Osteoblast (primary cell): ENCODE results near the gene RAD51D. TPM values are rescaled to one million over a fixed set of nuclear protein-coding genes. Genes with fewer than 3 reads are reported as not detected.
"Not testable (repeated sequence)": the region's sequence is repeated elsewhere in the genome, so short reads cannot be mapped to it uniquely, and the experiment has no call there.

Source experiments
- DNase-seq: peaks from one replicate; pipeline ENCODE4 v3.0.0; 2011; ENCODE audit warnings: low spot score, mixed read lengths; ENCODE audit not compliant: insufficient read length; ENCODE audit errors: missing footprints
- H2AFZ ChIP-seq: 2 replicates; pipeline ENCODE4 v1.6.0; 2011; ENCODE audit warnings: mild to moderate bottlenecking, low read length
- H3K27ac ChIP-seq: 2 replicates; pipeline ENCODE4 v1.5.1; 2011; ENCODE audit warnings: mild to moderate bottlenecking, low read depth, low read length, moderate library complexity
- H3K27me3 ChIP-seq: 2 replicates; pipeline ENCODE4 v1.6.0; 2012; ENCODE audit warnings: mild to moderate bottlenecking, control low read depth, inconsistent platforms, low read length, moderate library complexity; ENCODE audit not compliant: insufficient read depth
- H3K36me3 ChIP-seq: 2 replicates; pipeline ENCODE4 v1.5.1; 2011; ENCODE audit warnings: mild to moderate bottlenecking, low read length, control low read depth, moderate library complexity; ENCODE audit not compliant: insufficient read depth
- H3K4me1 ChIP-seq: 2 replicates; pipeline ENCODE4 v1.5.1; 2011; ENCODE audit warnings: mild to moderate bottlenecking, low read length, control low read depth, moderate library complexity; ENCODE audit not compliant: insufficient read depth
- H3K4me2 ChIP-seq: 2 replicates; pipeline ENCODE4 v1.6.0; 2011; ENCODE audit warnings: mild to moderate bottlenecking, low read length; ENCODE audit not compliant: insufficient read depth
- H3K4me3 ChIP-seq: fragments of 200-600 bp; sonication (generic); 3 replicates; pipeline ENCODE4 v1.5.1; 2012; ENCODE audit warnings: mild to moderate bottlenecking, low read length, inconsistent platforms; ENCODE audit not compliant: insufficient read depth
- H3K79me2 ChIP-seq: 2 replicates; pipeline ENCODE4 v1.6.0; 2012; ENCODE audit warnings: mild to moderate bottlenecking, low read length, control low read depth, inconsistent platforms; ENCODE audit not compliant: insufficient read depth
- H3K9me3 ChIP-seq: 2 replicates; pipeline ENCODE4 v1.5.1; 2011; ENCODE audit warnings: low read depth, low read length, control low read depth
- H4K20me1 ChIP-seq: 2 replicates; pipeline ENCODE4 v1.6.0; 2012; ENCODE audit warnings: mild to moderate bottlenecking, low read length, control low read depth; ENCODE audit not compliant: insufficient read depth
- CTCF ChIP-seq: IDR thresholded peaks from 2 replicates; pipeline ENCODE4 v1.5.1; 2011; ENCODE audit warnings: mild to moderate bottlenecking, low read depth, low read length, moderate library complexity; ENCODE audit errors: extremely low read depth
- total RNA-seq: library from RNA; depleted of rRNA; stranded (reverse); fragments of >200 nt; gene quantifications from 2 replicates; pipeline ENCODE4 v1.2.3, GENCODE V29; 2012

Gene RAD51D
- total RNA-seq, 1 donor, result 14.8 TPM

GRCh38 chr17:35127751-35128514 is 8.3 kb upstream of the RAD51D start:
- Histone ChIP-seq H3K27me3 (no peaks in the 10 kb centered on the region), H3K79me2 (no peaks in the 10 kb centered on the region), H3K27ac (no peak overlapping the region), H3K4me3 (no peak overlapping the region), H4K20me1 (no peaks in the 10 kb centered on the region), H2AFZ (no peak overlapping the region), H3K36me3 (peaks cover 16% of the 10 kb centered on the region), H3K9me3 (no peaks in the 10 kb centered on the region), H3K4me1 (peaks cover 4% of the 10 kb centered on the region), H3K4me2 (no peak overlapping the region)
- DNase-seq, result peak; percentile 60
- no peak for TF ChIP-seq CTCF

- Histone ChIP-seq H3K36me3 (no peaks in the 10 kb centered on the region), H3K9me3 (no peaks in the 10 kb centered on the region), H3K79me2 (peaks cover 16% of the 10 kb centered on the region), H3K4me1 (peaks cover 11% of the 10 kb centered on the region), H3K4me3 (no peak within 1 kb of the TSS), H4K20me1 (no peaks in the 10 kb centered on the region), H2AFZ (no peak within 1 kb of the TSS), H3K4me2 (no peak within 1 kb of the TSS), H3K27ac (no peak within 1 kb of the TSS), H3K27me3 (no peaks in the 10 kb centered on the region)
- TF ChIP-seq CTCF, result no peak
- peak; percentile 25 for DNase-seq
Observed at GRCh38 chr17:35121315-35121714, 1.7 kb upstream of the RAD51D start, which contains the start of gene FNDC8. Gene FNDC8, plus strand, starts transcription at chr17:35121615. Its CDS starts 79 bp downstream, at chr17:35121694.

- peak; percentile 54 for TF ChIP-seq CTCF
- Histone ChIP-seq H3K4me1 (peaks cover 13% of the 10 kb centered on the region), H3K27me3 (no peaks in the 10 kb centered on the region), H3K4me3 (no peak overlapping the region), H4K20me1 (no peaks in the 10 kb centered on the region), H2AFZ (no peak overlapping the region), H3K9me3 (no peaks in the 10 kb centered on the region), H3K79me2 (peaks cover 30% of the 10 kb centered on the region), H3K36me3 (no peaks in the 10 kb centered on the region), H3K4me2 (no peak overlapping the region), H3K27ac (no peak overlapping the region)
- DNase-seq, result peak; percentile 27
Observed at GRCh38 chr17:35117984-35118383, 1.7 kb downstream of the RAD51D start.

GRCh38 chr17:35116845-35117244 is 2.8 kb downstream of the RAD51D start:
- no peak for TF ChIP-seq CTCF
- no peaks in the 10 kb centered on the region for H4K20me1 ChIP-seq
- no peaks in the 10 kb centered on the region for H3K27me3 ChIP-seq
- H3K4me3 ChIP-seq, result no peak overlapping the region
- H3K4me2 ChIP-seq, result no peak overlapping the region
- no peaks in the 10 kb centered on the region for H3K9me3 ChIP-seq
- peaks cover 13% of the 10 kb centered on the region for H3K4me1 ChIP-seq
- DNase-seq, result peak; percentile 41
- H3K36me3 ChIP-seq, result no peaks in the 10 kb centered on the region
- H3K79me2 ChIP-seq, result peaks cover 34% of the 10 kb centered on the region
- no peak overlapping the region for H3K27ac ChIP-seq
- H2AFZ ChIP-seq, result no peak overlapping the region

- not testable (repeated sequence) for H4K20me1 ChIP-seq, H3K4me1 ChIP-seq, H3K9me3 ChIP-seq, H3K27ac ChIP-seq, H2AFZ ChIP-seq, H3K4me3 ChIP-seq, H3K27me3 ChIP-seq, H3K4me2 ChIP-seq, H3K36me3 ChIP-seq, DNase-seq
- H3K79me2 ChIP-seq, result peaks cover 22% of the 10 kb centered on the region
Observed at GRCh38 chr17:35110791-35111190, 8.9 kb downstream of the RAD51D start.
